HUDEP-2 (cell line): ENCODE measurements around the gene GPR162.

ENCODE experiments used
- DNase-seq, 76 experiments: peaks; one replicate each; lab custom pipeline; 2025; ENCODE audit not compliant: unreplicated experiment in 76 of 76; lab: John Stamatoyannopoulos, UW

GPR162 gene

GRCh38 chr12:6833189-6833890 is 11.7 kb downstream of the GPR162 start:
- DNase-seq = no peak

- DNase-seq = no peak
Observed at GRCh38 chr12:6834254-6834653, 12.6 kb downstream of the GPR162 start.

- DNase-seq = no peak
Observed at GRCh38 chr12:6834873-6835272, 13.3 kb downstream of the GPR162 start.

GRCh38 chr12:6836851-6837250 is 15.2 kb downstream of the GPR162 start:
- DNase-seq = no peak

GRCh38 chr12:6837370-6838060 is 15.9 kb downstream of the GPR162 start:
- no peak for DNase-seq

GRCh38 chr12:6838854-6839253 is 17.2 kb downstream of the GPR162 start:
- no peak for DNase-seq

- no peak for DNase-seq
Observed at GRCh38 chr12:6839482-6840201, 18.0 kb downstream of the GPR162 start.

GRCh38 chr12:6840330-6840729 is 18.7 kb downstream of the GPR162 start:
- DNase-seq = no peak

- DNase-seq = no peak
Observed at GRCh38 chr12:6840761-6841515, 19.3 kb downstream of the GPR162 start, which contains the start of gene GNB3. Gene GNB3 (plus strand): TSS chr12:6840925. CDS start chr12:6841288, 363 bp downstream.

GRCh38 chr12:6842075-6842474 is 20.5 kb downstream of the GPR162 start:
- DNase-seq = no peak

GRCh38 chr12:6843118-6843902 is 21.7 kb downstream of the GPR162 start:
- DNase-seq = peak in 39 of 76 experiments; percentile 3 to 61 (median 28)

GRCh38 chr12:6845395-6845794 is 23.8 kb downstream of the GPR162 start:
- DNase-seq = no peak

GRCh38 chr12:6846316-6846869 is 24.8 kb downstream of the GPR162 start:
- DNase-seq = no peak

- no peak for DNase-seq
Observed at GRCh38 chr12:6847676-6848075, 26.1 kb downstream of the GPR162 start.

GRCh38 chr12:6849427-6849826 is 27.8 kb downstream of the GPR162 start:
- no peak for DNase-seq

GRCh38 chr12:6849976-6850560 is 28.4 kb downstream of the GPR162 start:
- no peak for DNase-seq

GRCh38 chr12:6850796-6851152 is 29.2 kb downstream of the GPR162 start:
- DNase-seq = no peak

GRCh38 chr12:6851153-6851920 is 29.7 kb downstream of the GPR162 start, which contains the start of gene CDCA3:
Gene CDCA3 (minus strand): TSS chr12:6851286. CDS start chr12:6850952, 334 bp downstream.
- DNase-seq = peak; percentile 48 to 99 (median 96)
